ENCODE data around the gene AVEN. TPM values are rescaled to one million over a fixed set of nuclear protein-coding genes. Genes with fewer than 3 reads are reported as not detected.

The AVEN gene
- total and polyA plus RNA-seq, 2 of the 8 experiments (the other 6 are each of a cell fraction or from before 2014, with no cell fraction given): 5.5 to 17.0 TPM

GRCh38 chr15:33982516-33982915 is 56.5 kb downstream of the AVEN start (continued):
- TF ChIP-seq, protein P1, sequence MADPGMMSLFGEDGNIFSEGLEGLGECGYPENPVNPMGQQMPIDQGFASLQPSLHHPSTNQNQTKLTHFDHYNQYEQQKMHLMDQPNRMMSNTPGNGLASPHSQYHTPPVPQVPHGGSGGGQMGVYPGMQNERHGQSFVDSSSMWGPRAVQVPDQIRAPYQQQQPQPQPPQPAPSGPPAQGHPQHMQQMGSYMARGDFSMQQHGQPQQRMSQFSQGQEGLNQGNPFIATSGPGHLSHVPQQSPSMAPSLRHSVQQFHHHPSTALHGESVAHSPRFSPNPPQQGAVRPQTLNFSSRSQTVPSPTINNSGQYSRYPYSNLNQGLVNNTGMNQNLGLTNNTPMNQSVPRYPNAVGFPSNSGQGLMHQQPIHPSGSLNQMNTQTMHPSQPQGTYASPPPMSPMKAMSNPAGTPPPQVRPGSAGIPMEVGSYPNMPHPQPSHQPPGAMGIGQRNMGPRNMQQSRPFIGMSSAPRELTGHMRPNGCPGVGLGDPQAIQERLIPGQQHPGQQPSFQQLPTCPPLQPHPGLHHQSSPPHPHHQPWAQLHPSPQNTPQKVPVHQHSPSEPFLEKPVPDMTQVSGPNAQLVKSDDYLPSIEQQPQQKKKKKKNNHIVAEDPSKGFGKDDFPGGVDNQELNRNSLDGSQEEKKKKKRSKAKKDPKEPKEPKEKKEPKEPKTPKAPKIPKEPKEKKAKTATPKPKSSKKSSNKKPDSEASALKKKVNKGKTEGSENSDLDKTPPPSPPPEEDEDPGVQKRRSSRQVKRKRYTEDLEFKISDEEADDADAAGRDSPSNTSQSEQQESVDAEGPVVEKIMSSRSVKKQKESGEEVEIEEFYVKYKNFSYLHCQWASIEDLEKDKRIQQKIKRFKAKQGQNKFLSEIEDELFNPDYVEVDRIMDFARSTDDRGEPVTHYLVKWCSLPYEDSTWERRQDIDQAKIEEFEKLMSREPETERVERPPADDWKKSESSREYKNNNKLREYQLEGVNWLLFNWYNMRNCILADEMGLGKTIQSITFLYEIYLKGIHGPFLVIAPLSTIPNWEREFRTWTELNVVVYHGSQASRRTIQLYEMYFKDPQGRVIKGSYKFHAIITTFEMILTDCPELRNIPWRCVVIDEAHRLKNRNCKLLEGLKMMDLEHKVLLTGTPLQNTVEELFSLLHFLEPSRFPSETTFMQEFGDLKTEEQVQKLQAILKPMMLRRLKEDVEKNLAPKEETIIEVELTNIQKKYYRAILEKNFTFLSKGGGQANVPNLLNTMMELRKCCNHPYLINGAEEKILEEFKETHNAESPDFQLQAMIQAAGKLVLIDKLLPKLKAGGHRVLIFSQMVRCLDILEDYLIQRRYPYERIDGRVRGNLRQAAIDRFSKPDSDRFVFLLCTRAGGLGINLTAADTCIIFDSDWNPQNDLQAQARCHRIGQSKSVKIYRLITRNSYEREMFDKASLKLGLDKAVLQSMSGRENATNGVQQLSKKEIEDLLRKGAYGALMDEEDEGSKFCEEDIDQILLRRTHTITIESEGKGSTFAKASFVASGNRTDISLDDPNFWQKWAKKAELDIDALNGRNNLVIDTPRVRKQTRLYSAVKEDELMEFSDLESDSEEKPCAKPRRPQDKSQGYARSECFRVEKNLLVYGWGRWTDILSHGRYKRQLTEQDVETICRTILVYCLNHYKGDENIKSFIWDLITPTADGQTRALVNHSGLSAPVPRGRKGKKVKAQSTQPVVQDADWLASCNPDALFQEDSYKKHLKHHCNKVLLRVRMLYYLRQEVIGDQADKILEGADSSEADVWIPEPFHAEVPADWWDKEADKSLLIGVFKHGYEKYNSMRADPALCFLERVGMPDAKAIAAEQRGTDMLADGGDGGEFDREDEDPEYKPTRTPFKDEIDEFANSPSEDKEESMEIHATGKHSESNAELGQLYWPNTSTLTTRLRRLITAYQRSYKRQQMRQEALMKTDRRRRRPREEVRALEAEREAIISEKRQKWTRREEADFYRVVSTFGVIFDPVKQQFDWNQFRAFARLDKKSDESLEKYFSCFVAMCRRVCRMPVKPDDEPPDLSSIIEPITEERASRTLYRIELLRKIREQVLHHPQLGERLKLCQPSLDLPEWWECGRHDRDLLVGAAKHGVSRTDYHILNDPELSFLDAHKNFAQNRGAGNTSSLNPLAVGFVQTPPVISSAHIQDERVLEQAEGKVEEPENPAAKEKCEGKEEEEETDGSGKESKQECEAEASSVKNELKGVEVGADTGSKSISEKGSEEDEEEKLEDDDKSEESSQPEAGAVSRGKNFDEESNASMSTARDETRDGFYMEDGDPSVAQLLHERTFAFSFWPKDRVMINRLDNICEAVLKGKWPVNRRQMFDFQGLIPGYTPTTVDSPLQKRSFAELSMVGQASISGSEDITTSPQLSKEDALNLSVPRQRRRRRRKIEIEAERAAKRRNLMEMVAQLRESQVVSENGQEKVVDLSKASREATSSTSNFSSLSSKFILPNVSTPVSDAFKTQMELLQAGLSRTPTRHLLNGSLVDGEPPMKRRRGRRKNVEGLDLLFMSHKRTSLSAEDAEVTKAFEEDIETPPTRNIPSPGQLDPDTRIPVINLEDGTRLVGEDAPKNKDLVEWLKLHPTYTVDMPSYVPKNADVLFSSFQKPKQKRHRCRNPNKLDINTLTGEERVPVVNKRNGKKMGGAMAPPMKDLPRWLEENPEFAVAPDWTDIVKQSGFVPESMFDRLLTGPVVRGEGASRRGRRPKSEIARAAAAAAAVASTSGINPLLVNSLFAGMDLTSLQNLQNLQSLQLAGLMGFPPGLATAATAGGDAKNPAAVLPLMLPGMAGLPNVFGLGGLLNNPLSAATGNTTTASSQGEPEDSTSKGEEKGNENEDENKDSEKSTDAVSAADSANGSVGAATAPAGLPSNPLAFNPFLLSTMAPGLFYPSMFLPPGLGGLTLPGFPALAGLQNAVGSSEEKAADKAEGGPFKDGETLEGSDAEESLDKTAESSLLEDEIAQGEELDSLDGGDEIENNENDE (IDR thresholded peaks at IDR 0.05; ENCODE audit: insufficient replicate concordance, low read length): no peak
- TF ChIP-seq CREB1 (IDR thresholded peaks at IDR 0.05): no peak
- no peak for TF ChIP-seq POLR2A (IDR thresholded peaks at IDR 0.05; ENCODE audit: control extremely low read depth in 1 of 2, low read depth in 2 of 2, low read length in 2 of 2)
- no peak for TF ChIP-seq CHD2 (IDR thresholded peaks at IDR 0.05; ENCODE audit: low read length)
- TF ChIP-seq TAF1 (IDR thresholded peaks at IDR 0.05; ENCODE audit: low read depth, low read length): no peak
- no peak for TF ChIP-seq MAX (IDR thresholded peaks at IDR 0.05)
- no peak for TF ChIP-seq BACH1 (IDR thresholded peaks at IDR 0.05; ENCODE audit: low read length)
- TF ChIP-seq, protein P2, sequence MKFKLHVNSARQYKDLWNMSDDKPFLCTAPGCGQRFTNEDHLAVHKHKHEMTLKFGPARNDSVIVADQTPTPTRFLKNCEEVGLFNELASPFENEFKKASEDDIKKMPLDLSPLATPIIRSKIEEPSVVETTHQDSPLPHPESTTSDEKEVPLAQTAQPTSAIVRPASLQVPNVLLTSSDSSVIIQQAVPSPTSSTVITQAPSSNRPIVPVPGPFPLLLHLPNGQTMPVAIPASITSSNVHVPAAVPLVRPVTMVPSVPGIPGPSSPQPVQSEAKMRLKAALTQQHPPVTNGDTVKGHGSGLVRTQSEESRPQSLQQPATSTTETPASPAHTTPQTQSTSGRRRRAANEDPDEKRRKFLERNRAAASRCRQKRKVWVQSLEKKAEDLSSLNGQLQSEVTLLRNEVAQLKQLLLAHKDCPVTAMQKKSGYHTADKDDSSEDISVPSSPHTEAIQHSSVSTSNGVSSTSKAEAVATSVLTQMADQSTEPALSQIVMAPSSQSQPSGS (IDR thresholded peaks at IDR 0.05; ENCODE audit: low read length): no peak

All from H1 (cell line).